Upper lobe of left lung (tissue), 4 donors: ENCODE data around the gene KCNK16.

Experiments used
- CTCF ChIP-seq, 6 experiments: fragments of 450-650 bp in 4 of 6; fragments of 200-600 bp in 2 of 6; sonication (generic) in 2 of 6; IDR thresholded peaks; one replicate each; pipeline ENCODE4 v1.5.1; 2016 to 2019; ENCODE audit warnings: antibody characterized with exemption in 6 of 6
- POLR2A ChIP-seq, 4 donors: fragments of 450-650 bp; IDR thresholded peaks; one replicate each; pipeline ENCODE4 v1.5.1; 2016 to 2017; ENCODE audit warnings: antibody characterized with exemption in 4 of 4, mild to moderate bottlenecking in 2 of 4

GRCh38 chr6:39322306-39322850, at the start of gene KCNK16:
- TF ChIP-seq CTCF (IDR thresholded peaks at IDR 0.05) (no peak), POLR2A (IDR thresholded peaks at IDR 0.05) (no peak)
